HUDEP-2 (cell line): ENCODE data around the gene SGF29.
"Not testable (repeated sequence)": the region's sequence is repeated elsewhere in the genome, so short reads cannot be mapped to it uniquely, and the experiment has no call there.

Source experiments
- DNase-seq, 76 experiments: peaks; one replicate each; lab custom pipeline; 2025; ENCODE audit not compliant: unreplicated experiment in 76 of 76; lab: John Stamatoyannopoulos, UW

The SGF29 gene

DNA sequence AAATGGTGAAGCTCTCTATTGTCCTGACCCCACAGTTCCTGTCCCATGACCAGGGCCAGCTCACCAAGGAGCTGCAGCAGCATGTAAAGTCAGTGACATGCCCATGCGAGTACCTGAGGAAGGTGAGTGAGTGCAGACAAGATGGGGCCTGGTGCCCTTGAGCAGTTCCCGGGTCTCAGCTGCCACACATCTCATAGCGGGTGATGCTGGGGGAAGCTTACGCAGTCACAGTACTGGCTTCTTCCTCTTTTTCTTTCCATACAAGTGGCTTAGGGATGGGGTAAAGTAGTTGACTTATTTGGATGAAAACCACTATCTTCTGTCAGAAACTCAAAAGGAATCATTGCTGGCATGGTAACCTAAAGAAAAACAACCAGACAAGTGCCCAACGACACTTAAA, 84.6 kb downstream of the SGF29 start:
- DNase-seq, result not testable (repeated sequence)

DNA sequence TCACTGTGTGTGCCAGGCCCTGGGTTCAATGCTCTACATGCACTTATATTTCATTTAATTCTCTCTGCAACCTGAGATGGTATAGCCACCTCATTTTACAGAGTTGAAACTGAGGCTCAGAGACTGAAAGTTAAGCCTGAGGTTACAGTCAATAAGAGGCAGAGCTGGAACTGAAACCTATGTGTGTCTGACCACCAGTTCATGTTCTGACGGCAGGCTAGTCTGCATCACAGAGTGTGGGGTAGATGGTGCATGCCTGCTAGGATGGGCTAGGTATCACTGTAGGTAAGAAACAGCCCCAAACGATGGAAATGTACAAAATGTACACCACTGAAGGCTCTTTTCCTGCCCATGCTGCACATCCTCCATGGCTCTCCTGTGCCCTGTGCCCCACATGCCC, 86.2 kb downstream of the SGF29 start:
- DNase-seq, result not testable (repeated sequence)
